Gastrocnemius medialis (tissue), 4 donors: ENCODE results near the gene PPP4R3A.
"Not testable (repeated sequence)": the region's sequence is repeated elsewhere in the genome, so short reads cannot be mapped to it uniquely, and the experiment has no call there.

Source experiments
- CTCF ChIP-seq, 5 experiments: fragments of 450-650 bp in 3 of 5; fragments of 200-600 bp in 2 of 5; sonication (generic) in 2 of 5; IDR thresholded peaks in 4 of 5; conservative IDR thresholded peaks in 1 of 5; 1 replicate in 4 of 5; 2 replicates in 1 of 5; pipeline ENCODE4 v1.5.1; 2016 to 2019; ENCODE audit warnings: antibody characterized with exemption in 5 of 5, mild to moderate bottlenecking in 3 of 5, moderate library complexity in 3 of 5
- POLR2A ChIP-seq, 2 donors: fragments of 450-650 bp; IDR thresholded peaks; one replicate each; pipeline ENCODE4 v1.6.1; 2017; ENCODE audit warnings: antibody characterized with exemption in 2 of 2, mild to moderate bottlenecking in 2 of 2, moderate library complexity in 2 of 2

- TF ChIP-seq CTCF (IDR thresholded peaks at IDR 0.05 in 4 of 5, conservative IDR thresholded peaks at IDR 0.05 in 1 of 5); POLR2A (IDR thresholded peaks at IDR 0.05): not testable (repeated sequence)
These were observed 100.9 kb downstream of the PPP4R3A start for GRCh38 chr14:91409240-91409639.
